Smooth muscle cell (in vitro differentiated cells): ENCODE results near the gene C19orf67. TPM values are rescaled to one million over a fixed set of nuclear protein-coding genes. Genes with fewer than 3 reads are reported as not detected.

Experiments used
- DNase-seq: peaks from one replicate; lab custom pipeline; 2025; ENCODE audit not compliant: unreplicated experiment; lab: John Stamatoyannopoulos, UW
- H2AFZ ChIP-seq: fragments of 200-600 bp; sonication (generic); 2 replicates; pipeline ENCODE4 v1.6.0; 2016; ENCODE audit warnings: antibody characterized with exemption, low read depth, mild to moderate bottlenecking
- H3F3A ChIP-seq: fragments of 200-600 bp; sonication (generic); 2 replicates; pipeline ENCODE4 v1.6.0; 2017; ENCODE audit warnings: antibody characterized with exemption, low read depth
- H3K27ac ChIP-seq: fragments of 200-600 bp; sonication (generic); 2 replicates; pipeline ENCODE4 v1.5.1; 2016; ENCODE audit warnings: low read depth, mild to moderate bottlenecking
- H3K27me3 ChIP-seq: fragments of 200-600 bp; sonication (generic); 2 replicates; pipeline ENCODE4 v1.6.1; 2016; ENCODE audit warnings: low read depth, mild to moderate bottlenecking
- H3K36me3 ChIP-seq: fragments of 200-600 bp; sonication (generic); 2 replicates; pipeline ENCODE4 v1.5.1; 2016; ENCODE audit warnings: low read depth
- H3K4me1 ChIP-seq: fragments of 200-600 bp; sonication (generic); 2 replicates; pipeline ENCODE4 v1.5.1; 2016; ENCODE audit warnings: low read depth
- H3K4me2 ChIP-seq: fragments of 200-600 bp; sonication (generic); 2 replicates; pipeline ENCODE4 v1.6.0; 2016; ENCODE audit warnings: mild to moderate bottlenecking
- H3K4me3 ChIP-seq: fragments of 200-600 bp; sonication (generic); 2 replicates; pipeline ENCODE4 v1.5.1; 2016; ENCODE audit warnings: mild to moderate bottlenecking
- H3K79me2 ChIP-seq: fragments of 200-600 bp; sonication (generic); 2 replicates; pipeline ENCODE4 v1.6.0; 2016; ENCODE audit warnings: low read depth, mild to moderate bottlenecking
- H3K9ac ChIP-seq: fragments of 200-600 bp; sonication (generic); 2 replicates; pipeline ENCODE4 v1.6.0; 2016; ENCODE audit warnings: low read depth
- H3K9me3 ChIP-seq: fragments of 200-600 bp; sonication (generic); replicated peaks from 2 replicates; pipeline ENCODE4 v1.5.1; 2016; ENCODE audit warnings: low read depth
- H4K20me1 ChIP-seq: fragments of 200-600 bp; sonication (generic); 2 replicates; pipeline ENCODE4 v1.6.0; 2016; ENCODE audit warnings: low read depth
- CTCF ChIP-seq: fragments of 200-600 bp; sonication (generic); IDR thresholded peaks from 2 replicates; pipeline ENCODE4 v1.5.1; 2017; ENCODE audit warnings: borderline replicate concordance, mild to moderate bottlenecking, antibody characterized with exemption; ENCODE audit not compliant: insufficient read depth, poor library complexity, severe bottlenecking
- WGBS: methylation state at CpG from one replicate; pipeline ENCODE4 v1.1.7; 2016; ENCODE audit warnings: low lambda C conversion rate; 5-methylcytosine and 5-hydroxymethylcytosine counted together
- polyA plus RNA-seq: library from polyadenylated mRNA; unstranded; fragments of >200 nt; fragmentation: Nextera tagmentation; extraction: Ambion mirVana; gene quantifications from 2 replicates; pipeline ENCODE4 v1.2.1, GENCODE V29; 2016
- total RNA-seq: library from RNA; depleted of rRNA; stranded (reverse); fragments of >200 nt; gene quantifications from 2 replicates; pipeline ENCODE4 v1.2.3, GENCODE V29; 2014

Gene C19orf67
- total and polyA plus RNA-seq, 2 experiments from 2014 or later: 0.49 TPM; not detected in 1

- peak overlapping the region; percentile 69 for H3K4me3 ChIP-seq
- H3K4me1 ChIP-seq: peaks cover 12% of the 10 kb centered on the region
- peak; percentile 34 for DNase-seq
- WGBS: 28% methylated on average over 41 of the region's 44 CpGs
- peak overlapping the region; percentile 25 for H3K9ac ChIP-seq
- no peak overlapping the region for H3K27ac ChIP-seq
- H3K79me2 ChIP-seq: peaks cover 7% of the 10 kb centered on the region
- H3F3A ChIP-seq: peaks cover 3% of the 10 kb centered on the region
- H2AFZ ChIP-seq: peak overlapping the region; percentile 81
- H3K9me3 ChIP-seq: no peaks in the 10 kb centered on the region
- TF ChIP-seq CTCF: no peak
- H3K36me3 ChIP-seq: no peaks in the 10 kb centered on the region
- peak overlapping the region; percentile 93 for H3K4me2 ChIP-seq
- H3K27me3 ChIP-seq: no peaks in the 10 kb centered on the region
- no peaks in the 10 kb centered on the region for H4K20me1 ChIP-seq
Measured at GRCh38 chr19:14073925-14074838, 11.4 kb downstream of the C19orf67 start.

- Histone ChIP-seq H4K20me1 (no peaks in the 10 kb centered on the region), H3K9ac (peak overlapping the region; percentile 25), H3K27ac (no peak overlapping the region), H3K4me2 (peak overlapping the region; percentile 93), H3F3A (peaks cover 3% of the 10 kb centered on the region), H3K79me2 (peaks cover 7% of the 10 kb centered on the region), H3K9me3 (no peaks in the 10 kb centered on the region), H3K4me3 (peak overlapping the region; percentile 69), H2AFZ (peak overlapping the region; percentile 81), H3K36me3 (no peaks in the 10 kb centered on the region), H3K4me1 (peaks cover 12% of the 10 kb centered on the region), H3K27me3 (no peaks in the 10 kb centered on the region)
- 1% methylated on average over 65 of the region's 106 CpGs for WGBS
- peak; percentile 57 for DNase-seq
- TF ChIP-seq CTCF: peak; percentile 39
Measured at GRCh38 chr19:14073261-14073924, 12.2 kb downstream of the C19orf67 start.

GRCh38 chr19:14072535-14073260 is 12.9 kb downstream of the C19orf67 start, which contains the start of gene MISP3:
MISP3 (plus strand) TSS chr19:14072786; CDS start chr19:14073310, 524 bp downstream.
- peaks cover 7% of the 10 kb centered on the region for H3K79me2 ChIP-seq
- no peak for TF ChIP-seq CTCF
- H3K27me3 ChIP-seq: no peaks in the 10 kb centered on the region
- DNase-seq: no peak
- no peaks in the 10 kb centered on the region for H3K9me3 ChIP-seq
- H3K4me2 ChIP-seq: peak within 1 kb of the TSS; percentile 93
- H3K4me3 ChIP-seq: peak within 1 kb of the TSS; percentile 69
- peak within 1 kb of the TSS; percentile 86 for H2AFZ ChIP-seq
- peaks cover 3% of the 10 kb centered on the region for H3F3A ChIP-seq
- no peak within 1 kb of the TSS for H3K9ac ChIP-seq
- WGBS: 10% methylated on average over 25 of the region's 51 CpGs
- H4K20me1 ChIP-seq: no peaks in the 10 kb centered on the region
- H3K27ac ChIP-seq: no peak within 1 kb of the TSS
- no peaks in the 10 kb centered on the region for H3K36me3 ChIP-seq
- H3K4me1 ChIP-seq: peaks cover 12% of the 10 kb centered on the region
